NCI-H345 treated with DMSO at 0.1 percent for 48 hours (cell line): ENCODE measurements around the gene RSRC2.
A peak's percentile ranks its signal among the peaks of the same experiment; 100 is the strongest.
"Not testable (repeated sequence)": the region's sequence is repeated elsewhere in the genome, so short reads cannot be mapped to it uniquely, and the experiment has no call there.

Experiments
- DNase-seq: peaks from one replicate; lab custom pipeline; 2025; ENCODE audit not compliant: unreplicated experiment; lab: John Stamatoyannopoulos, UW

RSRC2 gene

DNA sequence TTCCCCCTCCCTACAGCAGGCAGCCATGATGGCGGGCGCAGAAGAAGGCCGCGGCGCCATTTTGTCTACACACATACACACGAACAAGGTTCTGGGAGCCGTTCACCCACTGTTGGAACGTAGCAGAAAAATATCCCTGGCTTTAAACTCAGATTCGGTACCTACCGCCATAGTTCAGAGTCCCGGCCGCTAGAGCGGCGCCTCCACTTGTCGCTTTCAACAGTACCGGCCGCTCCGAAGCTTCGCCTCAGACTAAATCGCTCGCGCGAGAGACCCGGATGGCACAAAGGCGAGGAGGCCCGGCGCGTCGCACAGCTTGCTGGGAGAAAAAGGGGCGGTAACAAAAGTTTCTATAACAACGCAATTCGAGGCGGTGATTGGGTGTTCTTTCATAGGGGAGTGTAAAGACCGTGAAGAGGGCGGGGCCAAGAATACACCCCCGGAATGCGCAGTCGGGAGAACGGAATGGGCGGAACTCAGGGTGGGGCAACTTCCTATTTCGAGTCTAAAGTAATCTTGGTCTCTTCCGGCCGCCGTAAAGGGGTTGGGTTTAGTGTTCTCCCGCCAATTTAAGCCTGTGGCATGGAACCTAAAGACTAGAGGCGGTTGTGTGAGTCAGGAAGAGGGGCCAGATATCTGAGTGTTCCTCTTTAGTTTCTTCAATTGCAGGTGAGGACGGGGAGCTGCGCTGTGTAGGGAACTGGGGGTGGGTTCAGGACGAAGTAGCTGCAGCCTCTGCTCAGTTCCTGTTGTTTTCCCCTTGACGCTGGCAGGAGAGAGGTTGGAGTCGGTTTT is at the start of gene RSRC2, which contains the start of gene KNTC1:
TSS of gene RSRC2 (minus strand) at position 254 of the 795 bp plus-strand sequence. CDS start at position 171, 83 bp downstream.
TSS of gene KNTC1 (plus strand) at position 567 of the 795 bp plus-strand sequence. CDS start 2,815 bp downstream, outside the sequence.
- peak; percentile 100 for DNase-seq

GRCh38 chr12:122571821-122572220 is 45.1 kb upstream of the RSRC2 start:
- DNase-seq = no peak

DNA sequence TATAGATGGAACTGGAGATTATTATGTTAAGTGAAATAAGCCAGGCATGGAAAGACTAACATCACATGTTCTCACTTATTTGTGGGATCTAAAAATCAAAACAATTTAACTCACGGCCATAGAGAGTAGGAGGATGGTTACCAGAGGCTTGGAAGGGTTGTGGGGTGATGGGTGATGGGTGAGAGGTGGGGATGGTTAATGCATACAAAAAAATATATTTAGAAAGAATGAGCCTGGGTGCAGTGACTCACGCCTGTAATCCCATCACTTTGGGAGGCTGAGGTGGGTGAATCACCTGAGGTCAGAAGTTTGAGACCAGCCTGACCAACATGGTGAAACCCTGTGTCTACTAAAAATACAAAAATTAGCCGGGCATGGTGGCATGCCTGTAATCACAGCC is 43.3 kb upstream of the RSRC2 start:
- not testable (repeated sequence) for DNase-seq

- no peak for DNase-seq
Measured at GRCh38 chr12:122569288-122569687, 42.6 kb upstream of the RSRC2 start.

GRCh38 chr12:122566816-122567215 is 40.1 kb upstream of the RSRC2 start:
- DNase-seq = not testable (repeated sequence)

GRCh38 chr12:122563361-122563760 is 36.6 kb upstream of the RSRC2 start:
- no peak for DNase-seq

DNA sequence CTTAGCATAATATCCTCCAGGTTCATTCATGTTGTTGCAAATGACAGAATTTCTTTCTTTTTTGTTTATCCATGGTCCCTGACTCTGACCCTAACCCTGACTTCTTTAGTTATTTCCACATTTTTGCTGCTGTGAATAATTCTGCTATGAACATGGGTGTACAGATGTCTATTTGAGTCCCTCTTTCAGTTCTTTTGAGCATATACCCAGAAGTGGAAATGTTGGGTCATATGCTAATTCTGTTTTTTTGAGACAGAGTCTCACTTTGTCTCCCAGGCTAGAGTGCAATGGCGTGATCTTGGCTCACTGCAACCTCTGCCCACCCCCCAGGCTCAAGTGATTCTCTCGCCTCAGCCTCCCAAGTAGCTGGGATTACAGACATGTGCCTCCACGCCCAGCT is 33.4 kb upstream of the RSRC2 start:
- no peak for DNase-seq

DNA sequence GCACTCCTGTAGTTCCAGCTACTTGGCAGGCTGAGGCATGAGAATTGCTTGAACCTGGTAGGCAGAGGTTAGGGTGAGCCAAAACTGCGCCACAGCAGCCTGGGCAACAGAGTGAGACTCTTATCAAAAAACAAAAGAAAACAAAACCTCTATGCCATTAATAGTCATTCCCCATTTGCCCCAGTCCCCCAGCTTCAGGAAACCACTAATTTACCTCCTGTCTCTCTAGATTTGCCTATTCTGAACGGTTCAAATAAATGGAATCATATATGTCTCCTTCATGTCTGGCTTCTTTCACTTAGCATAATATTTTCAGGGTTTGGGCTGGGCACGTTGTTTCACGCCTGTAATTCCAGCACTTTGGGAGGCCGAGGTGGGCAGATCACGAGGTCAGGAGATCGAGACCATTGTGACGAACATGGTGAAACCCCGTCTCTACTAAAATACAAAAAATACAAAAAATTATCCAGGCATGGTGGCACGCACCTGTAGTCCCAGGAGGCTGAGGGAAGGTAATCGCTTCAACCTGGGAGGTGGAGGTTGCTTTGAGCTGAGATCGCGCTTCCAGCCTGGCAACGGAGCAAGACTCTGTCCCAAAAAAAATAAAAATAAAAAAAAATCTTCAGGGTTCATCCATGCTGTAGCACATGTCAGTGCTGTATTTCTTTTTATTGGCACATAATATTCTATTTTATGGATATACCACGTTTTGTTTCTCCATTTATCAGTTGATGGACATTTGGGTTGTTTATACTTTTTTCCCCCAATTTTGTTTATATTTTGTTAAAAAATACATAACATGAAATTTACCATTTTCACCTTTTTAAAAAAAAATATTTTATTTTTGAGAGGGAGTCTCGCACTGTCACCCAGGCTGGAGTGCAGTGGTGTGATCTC is 32.3 kb upstream of the RSRC2 start:
- no peak for DNase-seq

DNA sequence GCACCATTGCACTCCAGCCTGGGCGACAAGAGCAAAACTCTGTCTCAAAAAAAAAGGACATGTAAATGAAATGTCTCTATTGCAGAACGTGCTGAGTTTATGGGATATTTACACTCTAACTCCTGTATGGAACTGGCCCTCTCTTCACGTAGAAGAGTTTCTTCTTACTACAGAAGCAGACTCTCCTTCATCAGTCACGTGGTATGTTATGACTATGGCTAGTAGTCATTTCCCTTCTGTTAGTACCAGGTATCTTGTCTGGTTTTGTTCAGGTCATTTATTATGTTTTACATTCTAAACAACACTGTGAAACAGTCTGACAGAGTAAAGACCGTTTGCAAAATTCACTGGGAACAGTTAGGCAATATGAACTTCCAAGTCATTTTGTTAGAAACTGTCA is 20.6 kb upstream of the RSRC2 start:
- DNase-seq = no peak

- DNase-seq = no peak
Measured at GRCh38 chr12:122545855-122546254, 19.1 kb upstream of the RSRC2 start.

DNA sequence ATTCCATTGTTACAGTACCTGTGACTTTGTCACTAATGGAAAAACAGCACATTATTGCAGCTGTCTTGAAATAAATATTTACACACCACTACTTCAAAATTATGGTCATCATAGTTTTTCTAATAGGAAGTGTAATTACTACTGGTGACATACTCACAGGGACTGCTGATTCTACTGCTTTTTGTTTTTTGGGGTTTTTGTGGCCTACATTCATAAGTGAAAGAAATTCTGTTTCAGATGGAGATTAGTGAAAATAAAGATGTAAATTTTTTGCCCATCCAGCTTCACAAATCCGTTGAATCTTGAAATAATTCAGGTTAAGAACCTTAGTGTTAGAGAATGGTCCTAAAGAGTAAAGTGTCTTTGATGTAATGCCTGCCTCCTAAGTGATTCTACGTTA is 17.8 kb upstream of the RSRC2 start:
- DNase-seq = no peak

DNA sequence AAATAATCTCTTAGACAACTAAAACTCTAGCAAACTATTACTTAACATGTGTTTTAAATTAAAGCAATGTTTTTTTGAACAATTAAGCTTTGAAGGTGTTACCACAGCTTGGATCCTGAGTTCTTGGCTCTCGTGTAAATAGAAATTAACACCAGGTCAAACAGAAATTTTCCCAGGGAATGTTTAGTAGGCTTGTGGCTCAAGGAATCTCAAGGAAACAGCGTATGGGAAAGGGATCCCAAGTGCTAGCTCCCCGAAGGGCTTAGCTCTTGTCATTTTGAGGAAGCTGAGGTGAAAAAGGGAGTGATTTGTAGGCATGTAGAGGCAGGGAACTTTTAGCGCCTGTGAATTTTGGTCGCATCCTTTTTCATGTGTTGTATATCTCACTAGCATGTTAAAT is 11.8 kb upstream of the RSRC2 start:
- DNase-seq = no peak

DNA sequence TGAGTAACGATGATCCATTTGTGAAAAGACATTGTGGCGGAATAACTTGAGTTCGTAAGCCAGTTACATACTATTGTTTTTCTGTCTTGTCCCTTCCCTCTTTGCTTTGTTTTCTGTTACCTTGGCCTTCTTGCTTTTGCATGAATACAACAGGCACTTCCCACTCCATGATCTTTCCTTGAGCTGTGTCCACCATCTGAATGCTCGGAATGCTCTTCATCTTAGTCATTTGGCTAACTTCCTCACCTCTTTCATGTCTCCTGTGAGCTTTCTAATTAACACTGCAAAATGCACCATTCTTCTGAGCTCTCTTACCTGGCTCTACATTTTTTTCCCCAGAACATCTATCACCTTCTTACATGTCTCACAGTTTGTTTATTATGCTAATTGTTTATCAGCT is 10.3 kb upstream of the RSRC2 start:
- DNase-seq = no peak

DNA sequence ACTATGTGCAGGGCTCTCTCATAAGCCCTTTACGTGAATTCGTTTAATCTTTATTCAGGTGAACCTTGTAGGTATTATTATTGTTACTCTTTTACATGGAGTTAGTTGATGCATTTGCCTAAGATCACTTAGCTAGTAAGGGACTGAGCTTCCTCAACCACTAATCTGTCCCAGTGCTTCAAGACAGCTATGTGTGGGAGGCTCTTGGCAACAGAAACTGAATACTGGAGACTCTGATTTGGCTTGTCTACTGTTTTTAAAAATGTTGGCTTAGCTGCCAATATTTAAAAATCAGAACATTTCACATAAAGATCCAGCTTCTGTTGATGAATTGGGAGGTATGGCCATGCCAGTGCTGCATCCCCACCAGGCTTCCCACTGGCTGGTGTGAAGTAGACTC is 7.1 kb upstream of the RSRC2 start:
- no peak for DNase-seq

GRCh38 chr12:122528992-122529391 is 2.3 kb upstream of the RSRC2 start:
- DNase-seq = no peak

DNA sequence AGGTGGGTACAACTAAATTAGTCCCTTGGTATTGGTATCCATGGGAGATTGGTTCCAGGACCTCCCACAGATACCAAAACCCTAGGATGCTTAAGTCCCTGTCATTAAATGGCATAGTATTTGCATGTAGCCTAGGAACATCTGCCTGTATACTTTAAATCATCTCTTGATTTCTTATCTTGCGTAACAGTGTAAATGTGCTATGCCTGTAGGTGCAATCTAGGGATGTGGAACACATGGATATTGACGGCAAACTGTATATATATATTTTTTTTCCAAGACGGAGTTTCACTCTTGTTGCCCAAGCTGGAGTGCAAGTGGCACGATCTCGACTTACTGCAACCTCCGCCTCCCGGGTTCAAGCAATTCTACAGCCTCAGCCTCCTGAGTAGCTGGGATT is 1.8 kb upstream of the RSRC2 start:
- DNase-seq = no peak

GRCh38 chr12:122527478-122527944 is 775 bp upstream of the RSRC2 start:
- DNase-seq = no peak

DNA sequence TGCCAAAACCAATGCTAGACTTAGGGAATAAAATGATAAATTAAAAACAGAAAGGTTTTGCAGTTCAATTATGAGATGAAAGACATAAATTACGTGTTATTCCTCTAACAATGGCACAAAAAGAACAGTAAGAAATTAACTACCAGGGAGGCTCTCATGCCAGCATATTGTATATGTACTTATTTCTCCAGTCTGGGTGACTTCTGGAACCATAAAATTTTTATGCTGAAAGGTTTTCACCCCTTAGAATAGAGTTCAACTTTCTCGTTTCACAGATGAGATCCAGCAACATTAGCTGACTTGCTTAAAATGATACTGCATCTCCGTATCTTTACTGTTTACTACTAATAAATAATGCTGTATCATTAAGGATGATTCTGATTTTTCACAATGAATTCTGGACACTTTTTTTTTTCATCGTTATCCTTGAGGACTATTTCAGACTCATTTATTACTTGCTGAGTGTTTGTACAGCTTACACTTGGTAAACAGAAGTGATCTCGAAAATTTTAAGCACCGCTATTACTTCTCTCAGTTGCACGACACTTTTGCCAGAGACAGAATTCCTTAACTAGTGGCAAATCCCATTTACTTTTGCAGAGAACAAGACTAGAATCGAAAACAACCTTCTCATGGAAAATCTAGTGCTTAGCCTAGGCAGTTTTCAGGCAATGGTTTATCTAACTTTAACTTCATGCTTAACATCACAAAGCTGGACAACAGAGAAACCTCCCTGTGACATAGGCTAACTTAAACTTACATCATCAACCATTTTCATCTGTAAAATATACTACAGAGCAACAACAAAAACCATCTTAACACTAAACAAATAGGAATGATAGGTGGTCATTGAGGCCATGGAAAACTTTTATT is 2.7 kb downstream of the RSRC2 start:
- DNase-seq = no peak

GRCh38 chr12:122523280-122523679 is 3.5 kb downstream of the RSRC2 start:
- DNase-seq = no peak

DNA sequence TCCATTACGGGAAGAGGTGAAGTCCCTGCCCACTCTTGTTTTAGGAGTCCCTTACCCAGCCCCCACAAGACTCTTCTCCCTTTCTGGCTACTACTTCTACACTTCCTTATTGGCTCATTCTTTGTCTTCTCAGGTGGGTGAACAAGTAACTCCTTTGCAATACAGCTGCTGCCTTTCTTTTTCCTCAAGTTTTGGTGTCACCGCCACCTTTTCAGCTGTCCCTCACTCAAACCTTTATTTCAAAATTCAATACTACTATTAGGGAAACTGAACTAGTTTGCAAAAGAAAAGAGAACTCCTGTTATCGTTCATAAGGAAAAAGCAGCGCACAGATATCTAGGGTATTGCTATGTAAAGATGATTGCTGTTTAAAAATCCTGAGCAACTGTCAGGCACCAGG is 6.1 kb downstream of the RSRC2 start:
- no peak for DNase-seq

- no peak for DNase-seq
Measured at GRCh38 chr12:122519418-122519817, 7.3 kb downstream of the RSRC2 start.
